Suppressor macrophage treated with lipopolysaccharide for 4 hours (primary cell): ENCODE measurements around the gene ABTB2.
A peak's percentile ranks its signal among the peaks of the same experiment; 100 is the strongest.

Source experiments
- DNase-seq: peaks from one replicate; pipeline ENCODE4 v3.0.0-alpha.2; 2020

The ABTB2 gene

GRCh38 chr11:34359548-34359891 lies 1.7 kb upstream of the ABTB2 start:
- DNase-seq: no peak

- peak; percentile 87 for DNase-seq
Observed at GRCh38 chr11:34358728-34359547, 1.1 kb upstream of the ABTB2 start.

GRCh38 chr11:34358258-34358727 lies 483 bp upstream of the ABTB2 start:
- DNase-seq: no peak

- peak; percentile 54 for DNase-seq
Observed at GRCh38 chr11:34356913-34357700, 703 bp downstream of the ABTB2 start.

GRCh38 chr11:34356576-34356912 lies 1.3 kb downstream of the ABTB2 start:
- DNase-seq: peak; percentile 34

- peak; percentile 31 for DNase-seq
Observed at GRCh38 chr11:34356130-34356529, 1.7 kb downstream of the ABTB2 start.

- DNase-seq: no peak
Observed at GRCh38 chr11:34355726-34356125, 2.1 kb downstream of the ABTB2 start.

GRCh38 chr11:34354782-34355181 lies 3.0 kb downstream of the ABTB2 start:
- DNase-seq: peak; percentile 84

- no peak for DNase-seq
Observed at GRCh38 chr11:34353881-34354280, 3.9 kb downstream of the ABTB2 start.

- DNase-seq: no peak
Observed at GRCh38 chr11:34351687-34352469, 5.9 kb downstream of the ABTB2 start.

GRCh38 chr11:34351051-34351450 lies 6.8 kb downstream of the ABTB2 start:
- no peak for DNase-seq

GRCh38 chr11:34349882-34350281 lies 7.9 kb downstream of the ABTB2 start:
- peak; percentile 26 for DNase-seq

- DNase-seq: no peak
Observed at GRCh38 chr11:34348919-34349318, 8.9 kb downstream of the ABTB2 start.

- DNase-seq: no peak
Observed at GRCh38 chr11:34348096-34348495, 9.7 kb downstream of the ABTB2 start.

GRCh38 chr11:34346551-34346950 lies 11.3 kb downstream of the ABTB2 start:
- DNase-seq: no peak

- no peak for DNase-seq
Observed at GRCh38 chr11:34345991-34346480, 11.8 kb downstream of the ABTB2 start.

- no peak for DNase-seq
Observed at GRCh38 chr11:34345540-34345876, 12.3 kb downstream of the ABTB2 start.

- no peak for DNase-seq
Observed at GRCh38 chr11:34344768-34345539, 12.9 kb downstream of the ABTB2 start.

GRCh38 chr11:34344410-34344767 lies 13.4 kb downstream of the ABTB2 start:
- DNase-seq: no peak

GRCh38 chr11:34343686-34344085 lies 14.1 kb downstream of the ABTB2 start:
- DNase-seq: no peak

GRCh38 chr11:34343153-34343552 lies 14.7 kb downstream of the ABTB2 start:
- DNase-seq: no peak

- no peak for DNase-seq
Observed at GRCh38 chr11:34341931-34342533, 15.8 kb downstream of the ABTB2 start.
